AG04449 (cell line): Measurements from ENCODE around the gene SERTAD4.
"Not testable (repeated sequence)": the region's sequence is repeated elsewhere in the genome, so short reads cannot be mapped to it uniquely, and the experiment has no call there.

Experiments used
- CTCF ChIA-PET: fragments of 350-600 bp; formaldehyde crosslinking; extraction: SDS; loops from one replicate; lab custom pipeline; 2021; ENCODE audit warnings: antibody characterized with exemption; lab: Yijun Ruan, JAX
- POLR2A ChIA-PET: fragments of 400-600, 350-600 bp; formaldehyde crosslinking; extraction: SDS; loops from one replicate; lab custom pipeline; 2020; ENCODE audit warnings: antibody characterized with exemption, inconsistent platforms; lab: Yijun Ruan, JAX
- DNase-seq: peaks from one replicate; pipeline ENCODE4 v3.0.0-alpha.2; 2010; ENCODE audit warnings: low read depth, low spot score
- H3K4me3 ChIP-seq: 2 replicates; pipeline ENCODE4 v1.5.1; 2011; ENCODE audit warnings: low read depth, mild to moderate bottlenecking, control low read depth, low read length
- CTCF ChIP-seq: IDR thresholded peaks from one replicate; pipeline ENCODE4 v1.5.1; 2011; ENCODE audit warnings: mild to moderate bottlenecking, moderate library complexity, low read length, control low read depth, inconsistent platforms; ENCODE audit not compliant: insufficient read depth; ENCODE audit errors: missing control alignments

The SERTAD4 gene

GRCh38 chr1:210232511-210233215 is at the start of gene SERTAD4:
SERTAD4 (plus strand) TSS chr1:210232796; CDS start chr1:210237961, 5,165 bp downstream.
- TF ChIP-seq CTCF, result no peak
- CTCF ChIA-PET, result interaction anchor here (1.6 to 1.8 kb wide), 2 partner anchors 8 to 10 kb away, joined by 4 to 5 read pairs; no protein-coding TSS in a partner anchor
- peak within 1 kb of the TSS; percentile 58 for H3K4me3 ChIP-seq
- POLR2A ChIA-PET, result interaction anchor here (1.7 kb wide), 1 partner anchor 61 kb away, joined by 7 read pairs; no protein-coding TSS in a partner anchor
- DNase-seq, result no peak

GRCh38 chr1:210185063-210185462 is 47.5 kb upstream of the SERTAD4 start:
- no peak for DNase-seq
- CTCF ChIA-PET, result no interaction called here
- POLR2A ChIA-PET, result no interaction called here
- TF ChIP-seq CTCF, result no peak
- H3K4me3 ChIP-seq, result no peak overlapping the region

- peak; percentile 16 for DNase-seq
These were observed 44.6 kb upstream of the SERTAD4 start for GRCh38 chr1:210187849-210188606.

GRCh38 chr1:210189426-210189825 is 43.2 kb upstream of the SERTAD4 start:
- ChIA-PET POLR2A (no interaction called here), CTCF (no interaction called here)
- no peak for DNase-seq
- no peak for TF ChIP-seq CTCF
- H3K4me3 ChIP-seq, result no peak overlapping the region

More at GRCh38 chr1:210187849-210188606, 44.6 kb upstream of the SERTAD4 start:
- H3K4me3 ChIP-seq, CTCF ChIA-PET, POLR2A ChIA-PET: not testable (repeated sequence)

GRCh38 chr1:210195635-210196160 is 36.9 kb upstream of the SERTAD4 start:
- POLR2A ChIA-PET, result no interaction called here
- no peak overlapping the region for H3K4me3 ChIP-seq
- CTCF ChIA-PET, result no interaction called here
- no peak for TF ChIP-seq CTCF
- DNase-seq, result no peak

- H3K4me3 ChIP-seq, CTCF ChIA-PET, POLR2A ChIA-PET, DNase-seq: not testable (repeated sequence)
These were observed 36.3 kb upstream of the SERTAD4 start for GRCh38 chr1:210196266-210196665.

GRCh38 chr1:210198840-210199239 is 33.8 kb upstream of the SERTAD4 start:
- CTCF ChIA-PET, result no interaction called here
- H3K4me3 ChIP-seq, result no peak overlapping the region
- no peak for DNase-seq
- TF ChIP-seq CTCF, result no peak
- POLR2A ChIA-PET, result no interaction called here
